Heart right ventricle (tissue), 16 donors: Measurements from ENCODE around the gene NUBP1. TPM values are rescaled to one million over a fixed set of nuclear protein-coding genes. Genes with fewer than 3 reads are reported as not detected.

Source experiments
- ATAC-seq, 8 donors: fragments of 200-7000 bp; cut with Tn5 transposase; one replicate each; pipeline ENCODE4 v1.9.1; 2020; ENCODE audit warnings: mild to moderate bottlenecking in 8 of 8, moderate library complexity in 8 of 8, moderate number of reproducible peaks in 1 of 8
- DNase-seq, 2 donors: peaks; one replicate each; pipeline ENCODE4 v3.0.0-alpha.2; 2020
- H3K27ac ChIP-seq, 10 donors: fragments of 200-600 bp; sonication (generic) in 2 of 10; one replicate each; pipeline versions ENCODE4 v1.5.0 to v1.8.0; 2020 to 2022; ENCODE audit warnings: mild to moderate bottlenecking in 3 of 10
- H3K27me3 ChIP-seq, 7 donors: fragments of 200-600 bp; one replicate each; pipeline ENCODE4 v1.8.0; 2021 to 2022; ENCODE audit warnings: mild to moderate bottlenecking in 2 of 7
- H3K36me3 ChIP-seq, 9 donors: fragments of 200-600 bp; sonication (generic) in 1 of 9; one replicate each; pipeline versions ENCODE4 v1.5.0 to v1.8.0; 2020 to 2022; ENCODE audit warnings: mild to moderate bottlenecking in 2 of 9
- H3K4me1 ChIP-seq, 9 donors: fragments of 200-600 bp; sonication (generic) in 1 of 9; one replicate each; pipeline versions ENCODE4 v1.5.0 to v1.8.0; 2020 to 2022; ENCODE audit warnings: mild to moderate bottlenecking in 4 of 9
- H3K4me3 ChIP-seq, 10 donors: fragments of 200-600 bp; sonication (generic) in 2 of 10; one replicate each; pipeline versions ENCODE4 v1.5.0 to v1.8.0; 2020 to 2022; ENCODE audit warnings: mild to moderate bottlenecking in 7 of 10, moderate library complexity in 2 of 10
- H3K9me3 ChIP-seq, 11 donors: fragments of 200-600 bp in 10 of 11; sonication (generic) in 2 of 11; one replicate each; pipeline versions ENCODE4 v1.5.0 to v1.8.0; 2013 to 2022; ENCODE audit warnings: mild to moderate bottlenecking in 2 of 11, control low read depth in 1 of 11, moderate library complexity in 1 of 11
- CTCF ChIP-seq, 9 donors: fragments of 200-600 bp; sonication (generic) in 2 of 9; IDR thresholded peaks; one replicate each; pipeline versions ENCODE4 v1.5.0 to v1.8.0; 2021 to 2022; ENCODE audit warnings: antibody characterized with exemption in 9 of 9, mild to moderate bottlenecking in 5 of 9, moderate library complexity in 1 of 9
- WGBS, 2 donors: extraction: QIAGEN DNeasy Blood & Tissue Kit; methylation state at CpG; one replicate each; pipeline ENCODE4 v1.1.7; 2013; ENCODE audit warnings: inconsistent platforms in 1 of 2; 5-methylcytosine and 5-hydroxymethylcytosine counted together
- intact Hi-C, 10 donors: fragments of 100-400 bp; cut with DNase I; formaldehyde crosslinking; loops; one replicate each; pipeline versions ENCODE4 v1.11.1 to v1.14.2; 2022
- polyA plus RNA-seq, 2 donors: library from polyadenylated mRNA; stranded (reverse); fragments of 200-250 nt; gene quantifications; one replicate each; pipeline ENCODE4 v1.2.3, GENCODE V29; 2013
- total RNA-seq, 10 donors: library from RNA; stranded (reverse); fragmentation: NEBNext Ultra II Directional in 3 of 10; extraction: Animal tissue kit (Norgen Biotek cat#: 25700) in 3 of 10; gene quantifications; one replicate each; pipeline versions ENCODE4 v1.2.1 to v1.2.4, GENCODE V29; 2021 to 2023
- donor health status: Arrhythmogenic right ventricular cardiomyopathy.
- donor health status: ischemic (EF 13 %, LVEDD 7.1; RV severe dilation, severe dysfunction).
- donor health status: healthy with polysubstance abuse.
- donor health status: DM: no; HTN: yes; CAD: no.
- donor health status: DM: no; HTN: no; CAD: no.
- donor health status: ischemic (EF 25% LVEDD 6.9; RV normal size, moderate dysfunction).
- donor health status: ischemic (EF 25% LVEDD 5.7; RV mildly dilated, moderate dysfunction).
- donor health status: healthy.
- donor health status: DM: yes; HTN: yes; CAD: no.
- donor health status: Ischemic cardiomyopathy.
- donor health status: ischemic (EF 35%, LVEDD 5.7; RV mildly dilated, moderate dysfunction).
- donor health status: nonischemic (EF 11% LVEDD 7.7; RV severe dilation, severe dysfunction).
- donor health status: DM: yes; HTN: yes; CAD: no.
- donor health status: PGD.
- donor health status: ischemic (EF 29% LVEDD 5.4; RV normal size, mild dysfunction).
- donor health status: nonischemic (EF 23%, LVEDD 6.1; RV moderate dilation, normal function).

Gene NUBP1
- total and polyA plus RNA-seq, 12 donors = 44.1 to 82.1 (median 53.4) TPM

- intact Hi-C loops = loop anchor here in 2 of 10 donors (5.0 to 10.0 kb wide), 2 partner anchors 46 to 48 kb away; no protein-coding TSS in a partner anchor
Observed at GRCh38 chr16:10813099-10813455, 69.4 kb downstream of the NUBP1 start.

GRCh38 chr16:10817514-10817913 is 73.9 kb downstream of the NUBP1 start:
- Histone ChIP-seq H3K9me3 (no peaks in the 10 kb centered on the region), H3K27ac (no peak overlapping the region), H3K27me3 (peaks cover 0 to 11% (median 0%) of the 10 kb centered on the region in 7 donors), H3K36me3 (no peaks in the 10 kb centered on the region), H3K4me1 (peaks cover 0 to 12% (median 0%) of the 10 kb centered on the region in 9 donors), H3K4me3 (peak overlapping the region in 1 of 10 donors; percentile 46)
- intact Hi-C loops = loop anchor here in 2 of 10 donors (5.0 to 10.0 kb wide), 2 partner anchors 35 to 53 kb away; no protein-coding TSS in a partner anchor
- no peak for TF ChIP-seq CTCF (IDR thresholded peaks at IDR 0.05)
- WGBS, 2 donors = 100% methylated on average over 1 of the region's 1 CpG
- no peak for DNase-seq
- ATAC-seq = no peak

More at GRCh38 chr16:10813099-10813455, 69.4 kb downstream of the NUBP1 start:
- Histone ChIP-seq H3K4me3 (no peak overlapping the region), H3K9me3 (no peaks in the 10 kb centered on the region), H3K27me3 (peaks cover 0 to 5% (median 0%) of the 10 kb centered on the region in 7 donors), H3K27ac (no peak overlapping the region), H3K4me1 (no peaks in the 10 kb centered on the region), H3K36me3 (no peaks in the 10 kb centered on the region)
- TF ChIP-seq CTCF (IDR thresholded peaks at IDR 0.05) = no peak
- no peak for ATAC-seq
- no peak for DNase-seq
- 83 to 86% methylated on average over 4 of the region's 4 CpGs for WGBS, 2 donors

- H3K36me3 ChIP-seq = no peaks in the 10 kb centered on the region
- peaks cover 0 to 12% (median 0%) of the 10 kb centered on the region in 9 donors for H3K4me1 ChIP-seq
- H3K27ac ChIP-seq = no peak within 1 kb of the TSS
- no peaks in the 10 kb centered on the region for H3K9me3 ChIP-seq
- peak in 1 of 2 donors; percentile 20 for DNase-seq
- peaks cover 0 to 11% (median 0%) of the 10 kb centered on the region in 7 donors for H3K27me3 ChIP-seq
- 26 to 50% methylated on average over 56 to 64 of the region's 64 CpGs for WGBS, 2 donors
- no peak for TF ChIP-seq CTCF (IDR thresholded peaks at IDR 0.05)
- peak in 2 of 8 donors; percentile 28 to 39 for ATAC-seq
- intact Hi-C loops = loop anchor here in 2 of 10 donors (5.0 to 10.0 kb wide), 2 partner anchors 36 to 53 kb away; no protein-coding TSS in a partner anchor
- peak within 1 kb of the TSS in 9 of 10 donors; percentile 27 to 46 (median 36) for H3K4me3 ChIP-seq
Observed at GRCh38 chr16:10817963-10818941, 74.6 kb downstream of the NUBP1 start, which contains the start of gene TVP23A. Gene TVP23A, minus strand, starts transcription at chr16:10818794. Its CDS starts 301 bp downstream, at chr16:10818493.

Other genes with a start within 250 kb of the NUBP1 start
- gene EMP2, start 163.2 kb upstream of the NUBP1 start, total RNA-seq = 100 to 1,000 TPM in 1 of 10 donors, 10 to 100 TPM in 9; 44.6 to 108 (median 62.0) TPM
- 10 to 100 TPM; 36.1 to 40.9 TPM for gene EMP2, start 163.2 kb upstream of the NUBP1 start, polyA plus RNA-seq
- under 1 TPM in 2 of 10 donors, not detected in 8; 0.59 to 0.69 TPM for gene TEKT5, start 48.9 kb upstream of the NUBP1 start, total RNA-seq
- not detected for gene TEKT5, start 48.9 kb upstream of the NUBP1 start, polyA plus RNA-seq
- under 1 TPM in 5 of 10 donors, not detected in 5; 0.13 to 0.44 (median 0.23) TPM for gene TVP23A, start 75.0 kb downstream of the NUBP1 start, total RNA-seq
- gene TVP23A, start 75.0 kb downstream of the NUBP1 start, polyA plus RNA-seq = under 1 TPM; 0.04 to 0.15 TPM
- gene CIITA, start 133.4 kb downstream of the NUBP1 start, total RNA-seq = 10 to 100 TPM in 3 of 10 donors, 1 to 10 TPM in 7; 5.1 to 50.8 (median 8.7) TPM
- 10 to 100 TPM in 1 of 2 donors, 1 to 10 TPM in 1; 2.1 to 25.3 TPM for gene CIITA, start 133.4 kb downstream of the NUBP1 start, polyA plus RNA-seq
- 100 to 1,000 TPM in 4 of 10 donors, 10 to 100 TPM in 6; 68.8 to 109 (median 81.6) TPM for gene DEXI, start 198.6 kb downstream of the NUBP1 start, total RNA-seq
- 100 to 1,000 TPM in 1 of 2 donors, 10 to 100 TPM in 1; 91.4 to 104 TPM for gene DEXI, start 198.6 kb downstream of the NUBP1 start, polyA plus RNA-seq
- 10 to 100 TPM; 17.2 to 30.8 (median 23.2) TPM for gene CLEC16A, start 200.7 kb downstream of the NUBP1 start, total RNA-seq
- gene CLEC16A, start 200.7 kb downstream of the NUBP1 start, polyA plus RNA-seq = 10 to 100 TPM; 12.1 to 16.7 TPM